Activated CD8-positive, alpha-beta T cell treated with anti-CD3 and anti-CD28 coated beads for 36 hours (primary cell): Measurements from ENCODE around the gene ABHD17C. TPM values are rescaled to one million over a fixed set of nuclear protein-coding genes. Genes with fewer than 3 reads are reported as not detected.

Experiments
- ATAC-seq: fragments of 200-7000 bp; cut with Tn5 transposase; one replicate; pipeline ENCODE4 v1.10.0; 2021; ENCODE audit warnings: mild to moderate bottlenecking, moderate library complexity
- CTCF ChIA-PET: fragments of 350-600 bp; sonication (Branson Sonifier 250); formaldehyde crosslinking; loops from one replicate; lab custom pipeline; 2021; ENCODE audit warnings: antibody characterized with exemption; lab: Charles Lee
- POLR2A ChIA-PET: fragments of 350-600 bp; sonication (Branson Sonifier 250); formaldehyde crosslinking; loops from one replicate; lab custom pipeline; 2021; ENCODE audit warnings: antibody characterized with exemption; lab: Charles Lee
- DNase-seq: peaks from one replicate; pipeline ENCODE4 v3.0.0-alpha.2; 2020
- H3K27ac Mint-ChIP-seq: one replicate; pipeline ENCODE4 v1.8.0; 2021; ENCODE audit warnings: mild to moderate bottlenecking, mixed read lengths
- H3K27me3 Mint-ChIP-seq: one replicate; pipeline ENCODE4 v1.8.0; 2021; ENCODE audit warnings: mixed read lengths
- H3K36me3 Mint-ChIP-seq: one replicate; pipeline ENCODE4 v1.8.0; 2021; ENCODE audit warnings: low read depth, mixed read lengths
- H3K4me1 Mint-ChIP-seq: one replicate; pipeline ENCODE4 v1.8.0; 2021; ENCODE audit warnings: low read depth, mixed read lengths
- H3K4me3 Mint-ChIP-seq: one replicate; pipeline ENCODE4 v1.8.0; 2021; ENCODE audit warnings: mild to moderate bottlenecking, moderate library complexity, mixed read lengths
- H3K9me3 Mint-ChIP-seq: one replicate; pipeline ENCODE4 v1.8.0; 2021; ENCODE audit warnings: mixed read lengths
- intact Hi-C: fragments of 100-400 bp; cut with micrococcal nuclease; formaldehyde crosslinking; loops from one replicate; pipeline ENCODE4 v1.10.0; 2022
- total RNA-seq, 2 experiments: library from RNA; stranded (reverse); gene quantifications; one replicate each; pipeline ENCODE4 v1.2.3, GENCODE V29; 2021
- TF ChIP-seq, protein P1 (sequence below): fragments of 200-600 bp; IDR thresholded peaks from one replicate; pipeline ENCODE4 v1.8.0; 2022; ENCODE audit warnings: antibody characterized with exemption, mild to moderate bottlenecking

The ABHD17C gene
- total RNA-seq, 2 experiments from 2014 or later: 5.4 to 5.6 TPM

GRCh38 chr15:80744415-80744814 lies 49.3 kb downstream of the ABHD17C start:
- intact Hi-C loops: no loop called here
- POLR2A ChIA-PET: no interaction called here
- Mint-ChIP-seq H3K36me3 (peaks cover 2% of the 10 kb centered on the region), H3K27ac (no peak overlapping the region), H3K27me3 (no peaks in the 10 kb centered on the region), H3K9me3 (peaks cover 7% of the 10 kb centered on the region), H3K4me1 (no peaks in the 10 kb centered on the region), H3K4me3 (no peak overlapping the region)
- DNase-seq (no peak), ATAC-seq (no peak)
- CTCF ChIA-PET: no interaction called here
- TF ChIP-seq, protein P1, sequence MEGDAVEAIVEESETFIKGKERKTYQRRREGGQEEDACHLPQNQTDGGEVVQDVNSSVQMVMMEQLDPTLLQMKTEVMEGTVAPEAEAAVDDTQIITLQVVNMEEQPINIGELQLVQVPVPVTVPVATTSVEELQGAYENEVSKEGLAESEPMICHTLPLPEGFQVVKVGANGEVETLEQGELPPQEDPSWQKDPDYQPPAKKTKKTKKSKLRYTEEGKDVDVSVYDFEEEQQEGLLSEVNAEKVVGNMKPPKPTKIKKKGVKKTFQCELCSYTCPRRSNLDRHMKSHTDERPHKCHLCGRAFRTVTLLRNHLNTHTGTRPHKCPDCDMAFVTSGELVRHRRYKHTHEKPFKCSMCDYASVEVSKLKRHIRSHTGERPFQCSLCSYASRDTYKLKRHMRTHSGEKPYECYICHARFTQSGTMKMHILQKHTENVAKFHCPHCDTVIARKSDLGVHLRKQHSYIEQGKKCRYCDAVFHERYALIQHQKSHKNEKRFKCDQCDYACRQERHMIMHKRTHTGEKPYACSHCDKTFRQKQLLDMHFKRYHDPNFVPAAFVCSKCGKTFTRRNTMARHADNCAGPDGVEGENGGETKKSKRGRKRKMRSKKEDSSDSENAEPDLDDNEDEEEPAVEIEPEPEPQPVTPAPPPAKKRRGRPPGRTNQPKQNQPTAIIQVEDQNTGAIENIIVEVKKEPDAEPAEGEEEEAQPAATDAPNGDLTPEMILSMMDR: no peak

- Mint-ChIP-seq H3K4me3 (no peak overlapping the region), H3K36me3 (peaks cover 2% of the 10 kb centered on the region), H3K9me3 (peaks cover 7% of the 10 kb centered on the region), H3K27me3 (no peaks in the 10 kb centered on the region), H3K27ac (no peak overlapping the region), H3K4me1 (no peaks in the 10 kb centered on the region)
- CTCF ChIA-PET: no interaction called here
- ATAC-seq (no peak), DNase-seq (no peak)
- intact Hi-C loops: no loop called here
- TF ChIP-seq, protein P1: no peak
- POLR2A ChIA-PET: no interaction called here
These were observed 49.7 kb downstream of the ABHD17C start for GRCh38 chr15:80744826-80745225.

DNA sequence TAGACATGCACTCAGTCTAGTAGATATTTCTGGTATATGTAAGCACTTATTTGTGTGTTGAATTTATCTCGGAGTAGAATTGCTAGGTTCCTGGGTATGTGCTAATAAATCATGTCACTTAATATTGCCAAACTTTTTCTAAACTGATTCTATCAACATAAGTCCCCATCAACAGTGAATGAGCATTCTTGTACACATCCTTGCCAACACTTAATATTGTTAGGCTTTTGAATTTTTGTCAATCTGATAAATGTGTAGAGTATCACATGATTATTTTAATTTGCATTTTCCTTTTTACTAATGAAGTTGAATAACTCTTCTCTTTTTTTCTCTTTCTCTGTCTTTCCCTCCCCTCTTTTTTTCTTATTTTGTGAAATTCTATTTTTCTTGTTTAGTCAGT lies 50.8 kb downstream of the ABHD17C start:
- Mint-ChIP-seq H3K27me3 (no peaks in the 10 kb centered on the region), H3K4me1 (no peaks in the 10 kb centered on the region), H3K27ac (no peak overlapping the region), H3K4me3 (no peak overlapping the region), H3K9me3 (peaks cover 7% of the 10 kb centered on the region), H3K36me3 (peaks cover 2% of the 10 kb centered on the region)
- ChIA-PET CTCF (no interaction called here), POLR2A (no interaction called here)
- TF ChIP-seq, protein P1: no peak
- DNase-seq (no peak), ATAC-seq (no peak)
- intact Hi-C loops: no loop called here

DNA sequence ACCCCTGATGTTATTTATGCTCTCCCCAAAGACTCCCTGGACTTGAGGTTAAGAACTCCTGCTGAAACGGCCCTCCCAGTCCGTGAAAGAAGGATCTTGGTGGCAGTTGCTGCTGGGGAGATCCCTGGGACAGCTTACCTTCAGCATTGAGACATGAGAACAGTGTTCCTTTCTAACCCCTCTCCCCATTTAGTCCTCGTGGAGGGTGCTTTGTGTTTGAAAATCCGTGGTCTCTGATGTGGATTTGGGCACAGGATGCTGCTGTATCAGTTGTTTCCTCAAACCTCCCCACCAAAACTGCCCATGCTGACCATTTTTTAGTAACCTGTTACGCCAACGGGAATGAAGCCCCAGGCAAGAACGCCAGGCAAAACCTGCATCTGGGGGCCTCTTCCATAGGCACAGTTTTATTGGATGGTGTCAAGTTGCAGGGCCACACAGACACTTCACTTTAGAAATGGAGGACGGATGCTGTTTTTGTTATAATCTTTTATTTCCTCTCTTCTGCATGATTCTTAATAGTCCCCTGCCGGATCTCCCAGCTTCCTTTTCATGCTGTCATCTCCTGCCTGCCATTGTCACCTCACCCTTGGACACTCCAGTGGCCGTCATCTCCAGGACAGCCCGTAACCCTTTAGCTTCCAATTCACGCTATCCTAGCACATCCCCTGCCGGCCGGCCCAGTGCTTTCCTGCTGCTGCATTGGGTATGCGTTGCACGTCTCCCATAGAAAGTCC lies 52.4 kb downstream of the ABHD17C start:
- TF ChIP-seq, protein P1: no peak
- intact Hi-C loops: no loop called here
- POLR2A ChIA-PET: no interaction called here
- Mint-ChIP-seq H3K27me3 (no peaks in the 10 kb centered on the region), H3K4me1 (no peaks in the 10 kb centered on the region), H3K36me3 (peaks cover 2% of the 10 kb centered on the region), H3K27ac (no peak overlapping the region), H3K4me3 (no peak overlapping the region), H3K9me3 (peaks cover 7% of the 10 kb centered on the region)
- ATAC-seq (no peak), DNase-seq (no peak)
- CTCF ChIA-PET: no interaction called here

- ATAC-seq (no peak), DNase-seq (no peak)
- Mint-ChIP-seq H3K27me3 (no peaks in the 10 kb centered on the region), H3K4me3 (no peak overlapping the region), H3K9me3 (peaks cover 7% of the 10 kb centered on the region), H3K27ac (no peak overlapping the region), H3K36me3 (peaks cover 4% of the 10 kb centered on the region), H3K4me1 (no peaks in the 10 kb centered on the region)
- POLR2A ChIA-PET: no interaction called here
- intact Hi-C loops: no loop called here
- TF ChIP-seq, protein P1: no peak
- CTCF ChIA-PET: interaction anchor here (0.9 to 1.1 kb wide), 2 partner anchors 27 to 220 kb away, joined by 3 to 5 read pairs; no protein-coding TSS in a partner anchor
These were observed 54.5 kb downstream of the ABHD17C start for GRCh38 chr15:80749589-80749988.
